ENCODE measurements around the gene MED27.

GRCh38 chr9:132043708-132044107 lies 36.0 kb downstream of the MED27 start:
- TF ChIP-seq CTCF (IDR thresholded peaks at IDR 0.05; ENCODE audit: borderline replicate concordance, extremely low read depth, low read length, poor library complexity, severe bottlenecking), result no peak
- TF ChIP-seq EZH2 (IDR thresholded peaks at IDR 0.05; ENCODE audit: borderline replicate concordance, low read depth, low read length, severe bottlenecking), result no peak

Data from DND-41 (cell line).